HepG2 (cell line): ENCODE results near the gene CBLB. TPM values are rescaled to one million over a fixed set of nuclear protein-coding genes. Genes with fewer than 3 reads are reported as not detected.

ENCODE experiments used
- ATAC-seq: fragments of 200-7000 bp; cut with Tn5 transposase; 3 replicates; pipeline ENCODE4 v1.9.1; 2020; ENCODE audit warnings: mild to moderate bottlenecking, moderate library complexity
- BruUV-seq: library from RNA; stranded (reverse); fragments of 400-500 nt; replicated peaks from 2 replicates; lab custom pipeline; 2021; lab: Mats Ljungman, UMichigan
- CTCF ChIA-PET: fragments of 300-600 bp; formaldehyde crosslinking; extraction: SDS; loops from one replicate; lab custom pipeline; 2021; ENCODE audit warnings: low total read pairs, inconsistent platforms, low intra/inter-chr PET ratio; lab: Yijun Ruan, JAX
- POLR2A ChIA-PET: fragments of 350-600 bp; sonication (Branson Sonifier 250); formaldehyde crosslinking; loops from one replicate; lab custom pipeline; 2020; ENCODE audit warnings: antibody characterized with exemption, inconsistent platforms; lab: Yijun Ruan, JAX
- DNase-seq: peaks from one replicate; pipeline ENCODE4 v3.0.0-alpha.2; 2015; ENCODE audit warnings: low spot score
- FAIRE-seq: peaks from 3 replicates; lab custom pipeline; 2011; peaks lifted over from hg19 to GRCh38; lab: Jason Lieb, UNC
- H2AFZ ChIP-seq: one replicate; pipeline ENCODE4 v1.6.1; 2011; ENCODE audit warnings: low read length, inconsistent platforms
- H3K27ac ChIP-seq: fragments of 300-600 bp; 3 replicates; pipeline ENCODE4 v1.8.0; 2011; ENCODE audit warnings: mixed run types, mild to moderate bottlenecking, mixed read lengths, low read length, inconsistent platforms; ENCODE audit not compliant: insufficient read depth; ENCODE audit errors: extremely low read length
- H3K27me3 ChIP-seq, 2 experiments: fragments of 200-600 bp in 1 of 2; 2 replicates in 1 of 2; 3 replicates in 1 of 2; pipeline versions ENCODE4 v1.6.0 to v1.8.0; 2011; ENCODE audit warnings: low read length in 2 of 2, mild to moderate bottlenecking in 2 of 2, moderate library complexity in 2 of 2, inconsistent platforms in 1 of 2; ENCODE audit not compliant: insufficient read depth in 2 of 2, control insufficient read depth in 1 of 2
- H3K36me3 ChIP-seq, 2 experiments: fragments of 200-600 bp in 1 of 2; replicated peaks in 1 of 2; 2 replicates in 1 of 2; 3 replicates in 1 of 2; pipeline versions ENCODE4 v1.5.1 to v1.8.0; 2011; ENCODE audit warnings: low read length in 2 of 2, inconsistent platforms in 1 of 2; ENCODE audit not compliant: insufficient read depth in 2 of 2, control insufficient read depth in 1 of 2
- H3K4me1 ChIP-seq: 2 replicates; pipeline ENCODE4 v1.5.1; 2012; ENCODE audit warnings: low read length, inconsistent platforms; ENCODE audit not compliant: insufficient read depth
- H3K4me2 ChIP-seq: 2 replicates; pipeline ENCODE4 v1.6.0; 2011; ENCODE audit warnings: low read depth, low read length, inconsistent platforms
- H3K4me3 ChIP-seq, 3 experiments: fragments of 200-600 bp in 1 of 3; sonication (generic), shearing (Covaris generic) in 1 of 3; replicated peaks in 1 of 3; 2 replicates each; pipeline ENCODE4 v1.5.1; 2011 to 2016; ENCODE audit warnings: low read length in 3 of 3, inconsistent platforms in 2 of 3, low read depth in 2 of 3, mild to moderate bottlenecking in 2 of 3, control low read depth in 1 of 3, mixed read lengths in 1 of 3; ENCODE audit not compliant: insufficient read depth in 1 of 3
- H3K79me2 ChIP-seq: one replicate; pipeline ENCODE4 v1.6.1; 2011; ENCODE audit warnings: low read length, inconsistent platforms; ENCODE audit not compliant: insufficient read depth
- H3K9ac ChIP-seq: 2 replicates; pipeline ENCODE4 v1.6.0; 2011; ENCODE audit warnings: mild to moderate bottlenecking, low read depth, low read length, inconsistent platforms; ENCODE audit not compliant: insufficient read depth
- H3K9me3 ChIP-seq: 2 replicates; pipeline ENCODE4 v1.5.1; 2012; ENCODE audit warnings: mild to moderate bottlenecking, low read length
- H4K20me1 ChIP-seq: 2 replicates; pipeline ENCODE4 v1.6.0; 2011; ENCODE audit warnings: inconsistent platforms, mild to moderate bottlenecking, low read length, moderate library complexity; ENCODE audit not compliant: insufficient read depth
- FOSL2 ChIP-seq: sonication (generic); formaldehyde crosslinking; IDR thresholded peaks from 2 replicates; pipeline ENCODE4 v1.4.0; 2020; ENCODE audit warnings: missing genetic modification reagents
- GTF2F1 ChIP-seq: fragments of 150-350 bp; IDR thresholded peaks from 2 replicates; pipeline ENCODE4 v1.6.1; 2014; ENCODE audit warnings: low read length
- HOXD1 ChIP-seq: sonication (generic); formaldehyde crosslinking; IDR thresholded peaks from 2 replicates; pipeline ENCODE4 v1.5.0; 2020; ENCODE audit warnings: missing genetic modification reagents
- MAF1 ChIP-seq: sonication (generic); formaldehyde crosslinking; IDR thresholded peaks from 2 replicates; pipeline ENCODE4 v1.5.0; 2020; ENCODE audit warnings: missing genetic modification reagents, borderline replicate concordance
- MBNL3 ChIP-seq: fragments of 250-450 bp; sonication (Bioruptor Pico); conservative IDR thresholded peaks from 2 replicates; pipeline ENCODE4 v1.8.0; 2022; ENCODE audit warnings: mild to moderate bottlenecking, inconsistent platforms
- RFX1 ChIP-seq: fragments of 450-650 bp; IDR thresholded peaks from 2 replicates; pipeline ENCODE4 v1.6.1; 2017
- SRSF9 ChIP-seq: fragments of 200-400 bp; formaldehyde crosslinking; IDR thresholded peaks from 2 replicates; pipeline ENCODE4 v1.6.1; 2018; ENCODE audit warnings: borderline replicate concordance, mild to moderate bottlenecking, low read depth, low read length; ENCODE audit not compliant: insufficient read depth, poor library complexity, severe bottlenecking
- SSRP1 ChIP-seq: IDR thresholded peaks from 2 replicates; pipeline ENCODE4 v1.6.1; 2016; ENCODE audit warnings: control low read depth
- TEAD3 ChIP-seq: optimal IDR thresholded peaks from 2 replicates; pipeline ENCODE3; 2016; ENCODE audit warnings: borderline replicate concordance
- ZNF670 ChIP-seq: sonication (generic); formaldehyde crosslinking; IDR thresholded peaks from 2 replicates; pipeline ENCODE4 v1.8.0; 2022; ENCODE audit warnings: mild to moderate bottlenecking, missing genetic modification reagents, borderline replicate concordance
- ZNF737 ChIP-seq: sonication (generic); formaldehyde crosslinking; IDR thresholded peaks from 2 replicates; pipeline ENCODE4 v1.5.0; 2020; ENCODE audit warnings: missing genetic modification reagents, mild to moderate bottlenecking, borderline replicate concordance
- whole genome bisulfite sequencing: methylation state at CpG from one replicate; pipeline ENCODE4 v1.1.6; 2017; ENCODE audit warnings: low lambda C conversion rate; 5-methylcytosine and 5-hydroxymethylcytosine counted together
- in situ Hi-C: cut with HindIII; loops from 2 replicates; pipeline ENCODE4 v1.10.0; 2017; ENCODE audit warnings: low pct_unique_long_range_greater_than_20kb; ENCODE audit not compliant: extremely low pct_ligation_motif_present
- intact Hi-C: fragments of 100-400 bp; cut with micrococcal nuclease; formaldehyde crosslinking; loops from one replicate; pipeline ENCODE4 v1.10.0; 2022; ENCODE audit not compliant: unreplicated experiment
- polyA plus RNA-seq, 8 experiments: library from polyadenylated mRNA; depleted of rRNA in 3 of 8; stranded (reverse) in 7 of 8; unstranded in 1 of 8; fragments of >200 nt; fragmentation: Illumina TruSeq in 4 of 8; extraction: Trizol in 4 of 8; gene quantifications; 2 replicates each; pipeline versions ENCODE4 v1.2.1 to v1.2.3, GENCODE V29; 2011 to 2016; ENCODE audit warnings: low read depth in 4 of 8, missing spikeins in 1 of 8, mixed read lengths in 1 of 8; ENCODE audit not compliant: insufficient read depth in 1 of 8
- total RNA-seq, 5 experiments: library from RNA; depleted of rRNA; stranded (reverse); fragments of >200 nt; fragmentation: Illumina TruSeq; extraction: Trizol; gene quantifications; 2 replicates each; pipeline ENCODE4 v1.2.3, GENCODE V29; 2016; ENCODE audit warnings: low read depth in 1 of 5
- TF ChIP-seq, protein P1 (sequence below): sonication (generic); formaldehyde crosslinking; conservative IDR thresholded peaks from 2 replicates; pipeline ENCODE4 v1.4.0; 2020; ENCODE audit warnings: mild to moderate bottlenecking, missing genetic modification reagents, moderate library complexity
- TF ChIP-seq, protein P2 (sequence below): IDR thresholded peaks from 2 replicates; pipeline ENCODE4 v1.6.1; 2016

The CBLB gene
- total and polyA plus RNA-seq, 2 of the 13 experiments (the other 11 are each of a cell fraction or from before 2014, with no cell fraction given), result 9.8 to 16.4 TPM

DNA sequence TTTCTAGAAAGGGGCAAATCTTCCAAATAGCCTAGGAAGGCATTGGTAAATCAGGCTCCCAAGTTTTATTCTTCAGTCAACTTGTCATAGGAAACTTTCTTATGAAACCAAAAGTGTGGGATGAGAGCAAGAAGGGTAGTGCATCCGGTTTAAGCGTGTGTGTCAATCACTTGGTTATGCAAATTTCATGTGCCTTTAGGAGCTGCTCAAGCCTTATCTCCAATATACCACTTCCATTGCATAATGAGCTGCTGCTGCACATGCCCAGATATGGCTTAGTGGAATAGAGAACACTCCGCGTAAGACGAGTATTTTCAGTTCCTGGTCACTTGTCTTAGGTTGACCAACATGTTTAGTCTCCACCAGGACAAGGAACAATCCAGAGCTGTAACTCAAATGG lies 242.1 kb downstream of the CBLB start:
- H3K4me3 ChIP-seq, result no peak overlapping the region
- ChIA-PET CTCF (no interaction called here), POLR2A (no interaction called here)
- no peak overlapping the region for H3K9ac ChIP-seq
- in situ Hi-C loops (no loop called here), intact Hi-C loops (no loop called here)
- no peaks in the 10 kb centered on the region for H3K9me3 ChIP-seq
- no peak for DNase-seq
- H2AFZ ChIP-seq, result no peak overlapping the region
- ATAC-seq, result no peak
- H3K4me2 ChIP-seq, result no peak overlapping the region
- BruUV-seq, result no TSS peak
- H3K79me2 ChIP-seq, result no peaks in the 10 kb centered on the region
- no peaks in the 10 kb centered on the region for H3K27me3 ChIP-seq
- TF ChIP-seq RFX1, result no peak
- TF ChIP-seq SRSF9, result no peak
- TF ChIP-seq, protein P1, sequence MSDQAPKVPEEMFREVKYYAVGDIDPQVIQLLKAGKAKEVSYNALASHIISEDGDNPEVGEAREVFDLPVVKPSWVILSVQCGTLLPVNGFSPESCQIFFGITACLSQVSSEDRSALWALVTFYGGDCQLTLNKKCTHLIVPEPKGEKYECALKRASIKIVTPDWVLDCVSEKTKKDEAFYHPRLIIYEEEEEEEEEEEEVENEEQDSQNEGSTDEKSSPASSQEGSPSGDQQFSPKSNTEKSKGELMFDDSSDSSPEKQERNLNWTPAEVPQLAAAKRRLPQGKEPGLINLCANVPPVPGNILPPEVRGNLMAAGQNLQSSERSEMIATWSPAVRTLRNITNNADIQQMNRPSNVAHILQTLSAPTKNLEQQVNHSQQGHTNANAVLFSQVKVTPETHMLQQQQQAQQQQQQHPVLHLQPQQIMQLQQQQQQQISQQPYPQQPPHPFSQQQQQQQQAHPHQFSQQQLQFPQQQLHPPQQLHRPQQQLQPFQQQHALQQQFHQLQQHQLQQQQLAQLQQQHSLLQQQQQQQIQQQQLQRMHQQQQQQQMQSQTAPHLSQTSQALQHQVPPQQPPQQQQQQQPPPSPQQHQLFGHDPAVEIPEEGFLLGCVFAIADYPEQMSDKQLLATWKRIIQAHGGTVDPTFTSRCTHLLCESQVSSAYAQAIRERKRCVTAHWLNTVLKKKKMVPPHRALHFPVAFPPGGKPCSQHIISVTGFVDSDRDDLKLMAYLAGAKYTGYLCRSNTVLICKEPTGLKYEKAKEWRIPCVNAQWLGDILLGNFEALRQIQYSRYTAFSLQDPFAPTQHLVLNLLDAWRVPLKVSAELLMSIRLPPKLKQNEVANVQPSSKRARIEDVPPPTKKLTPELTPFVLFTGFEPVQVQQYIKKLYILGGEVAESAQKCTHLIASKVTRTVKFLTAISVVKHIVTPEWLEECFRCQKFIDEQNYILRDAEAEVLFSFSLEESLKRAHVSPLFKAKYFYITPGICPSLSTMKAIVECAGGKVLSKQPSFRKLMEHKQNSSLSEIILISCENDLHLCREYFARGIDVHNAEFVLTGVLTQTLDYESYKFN (CRISPR knock-in tag), result no peak
- no peak for TF ChIP-seq MBNL3 (CRISPR knock-in tag)
- TF ChIP-seq, protein P2, sequence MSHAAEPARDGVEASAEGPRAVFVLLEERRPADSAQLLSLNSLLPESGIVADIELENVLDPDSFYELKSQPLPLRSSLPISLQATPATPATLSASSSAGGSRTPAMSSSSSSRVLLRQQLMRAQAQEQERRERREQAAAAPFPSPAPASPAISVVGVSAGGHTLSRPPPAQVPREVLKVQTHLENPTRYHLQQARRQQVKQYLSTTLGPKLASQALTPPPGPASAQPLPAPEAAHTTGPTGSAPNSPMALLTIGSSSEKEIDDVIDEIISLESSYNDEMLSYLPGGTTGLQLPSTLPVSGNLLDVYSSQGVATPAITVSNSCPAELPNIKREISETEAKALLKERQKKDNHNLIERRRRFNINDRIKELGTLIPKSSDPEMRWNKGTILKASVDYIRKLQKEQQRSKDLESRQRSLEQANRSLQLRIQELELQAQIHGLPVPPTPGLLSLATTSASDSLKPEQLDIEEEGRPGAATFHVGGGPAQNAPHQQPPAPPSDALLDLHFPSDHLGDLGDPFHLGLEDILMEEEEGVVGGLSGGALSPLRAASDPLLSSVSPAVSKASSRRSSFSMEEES (CRISPR knock-in tag), result no peak
- TF ChIP-seq GTF2F1, result no peak
- TF ChIP-seq TEAD3 (CRISPR knock-in tag), result no peak
- TF ChIP-seq ZNF670 (CRISPR knock-in tag), result no peak
- TF ChIP-seq FOSL2 (CRISPR knock-in tag), result no peak
- TF ChIP-seq HOXD1, result no peak
- no peak for TF ChIP-seq MAF1 (CRISPR knock-in tag)
- no peak for TF ChIP-seq ZNF737 (CRISPR knock-in tag)
- no peak for TF ChIP-seq SSRP1 (CRISPR knock-in tag)
- H3K36me3 ChIP-seq, result no peaks in the 10 kb centered on the region
- H3K4me1 ChIP-seq, result no peaks in the 10 kb centered on the region
- FAIRE-seq, result no peak
- H3K27ac ChIP-seq, result no peak overlapping the region
- H4K20me1 ChIP-seq, result no peaks in the 10 kb centered on the region
- WGBS, result 72% methylated on average over 5 of the region's 5 CpGs
